ENCODE measurements around the gene NPY5R.

The NPY5R gene

GRCh38 chr4:163343604-163344146, at the start of gene NPY5R:
NPY5R (plus strand) TSS chr4:163343892; CDS start chr4:163350274, 6,382 bp downstream.
- DNase-seq (ENCODE audit: low spot score) = peak; percentile 12

- no peak for DNase-seq (ENCODE audit: low spot score)
Observed at GRCh38 chr4:163295138-163295537, 48.6 kb upstream of the NPY5R start.

- no peak for DNase-seq (ENCODE audit: low spot score)
Observed at GRCh38 chr4:163300445-163300844, 43.2 kb upstream of the NPY5R start.

- DNase-seq (ENCODE audit: low spot score) = no peak
Observed at GRCh38 chr4:163303069-163303468, 40.6 kb upstream of the NPY5R start.

GRCh38 chr4:163309466-163309865, 34.2 kb upstream of the NPY5R start:
- no peak for DNase-seq (ENCODE audit: low spot score)

GRCh38 chr4:163317110-163317509, 26.6 kb upstream of the NPY5R start:
- DNase-seq (ENCODE audit: low spot score) = no peak

GRCh38 chr4:163330916-163331628, 12.6 kb upstream of the NPY5R start:
- DNase-seq (ENCODE audit: low spot score) = no peak

- peak; percentile 55 for DNase-seq (ENCODE audit: low spot score)
Observed at GRCh38 chr4:163331629-163332376, 11.9 kb upstream of the NPY5R start.

- peak; percentile 86 for DNase-seq (ENCODE audit: low spot score)
Observed at GRCh38 chr4:163332526-163333406, 10.9 kb upstream of the NPY5R start, which contains the start of gene NPY1R. NPY1R (minus strand) TSS chr4:163332596; CDS start chr4:163326554, 6,042 bp downstream.

- DNase-seq (ENCODE audit: low spot score) = no peak
Observed at GRCh38 chr4:163335384-163335783, 8.3 kb upstream of the NPY5R start.

GRCh38 chr4:163344147-163345125, 744 bp downstream of the NPY5R start:
- peak; percentile 19 for DNase-seq (ENCODE audit: low spot score)

- no peak for DNase-seq (ENCODE audit: low spot score)
Observed at GRCh38 chr4:163350672-163351071, 7.0 kb downstream of the NPY5R start.

GRCh38 chr4:163353054-163353453, 9.4 kb downstream of the NPY5R start:
- DNase-seq (ENCODE audit: low spot score) = no peak

- no peak for DNase-seq (ENCODE audit: low spot score)
Observed at GRCh38 chr4:163356104-163356503, 12.4 kb downstream of the NPY5R start.

- no peak for DNase-seq (ENCODE audit: low spot score)
Observed at GRCh38 chr4:163367651-163368050, 24.0 kb downstream of the NPY5R start.

- DNase-seq (ENCODE audit: low spot score) = no peak
Observed at GRCh38 chr4:163372029-163372428, 28.3 kb downstream of the NPY5R start.

- DNase-seq (ENCODE audit: low spot score) = no peak
Observed at GRCh38 chr4:163378661-163379060, 35.0 kb downstream of the NPY5R start.

- no peak for DNase-seq (ENCODE audit: low spot score)
Observed at GRCh38 chr4:163380703-163381102, 37.0 kb downstream of the NPY5R start.

GRCh38 chr4:163382178-163382869, 38.6 kb downstream of the NPY5R start:
- no peak for DNase-seq (ENCODE audit: low spot score)

- no peak for DNase-seq (ENCODE audit: low spot score)
Observed at GRCh38 chr4:163384434-163384833, 40.7 kb downstream of the NPY5R start.

All from GM03348 (cell line).